ENCODE measurements around the gene ANKRD55. TPM values are rescaled to one million over a fixed set of nuclear protein-coding genes. Genes with fewer than 3 reads are reported as not detected.
"Not testable (repeated sequence)": the region's sequence is repeated elsewhere in the genome, so short reads cannot be mapped to it uniquely, and the experiment has no call there.

Gene ANKRD55
- total RNA-seq, 1 donor from 2014 or later, result not detected

- peaks cover 19% of the 10 kb centered on the region for H3K9me3 Mint-ChIP-seq (ENCODE audit: low read depth)
- no peak for DNase-seq (ENCODE audit: low spot score, unreplicated experiment)
- no peak overlapping the region for H3K4me3 Mint-ChIP-seq (ENCODE audit: low read depth)
- no peak for TF ChIP-seq CTCF (IDR thresholded peaks at IDR 0.05; ENCODE audit: unreplicated experiment)
- peaks cover 10% of the 10 kb centered on the region for H3K4me1 Mint-ChIP-seq (ENCODE audit: low read depth)
- H3K36me3 Mint-ChIP-seq (ENCODE audit: insufficient read depth), result peaks cover 3% of the 10 kb centered on the region
- no peak overlapping the region for H3K27ac Mint-ChIP-seq
- no peaks in the 10 kb centered on the region for H3K27me3 Mint-ChIP-seq
Observed at GRCh38 chr5:56212130-56212879, 20.8 kb downstream of the ANKRD55 start.

GRCh38 chr5:56211298-56211865 is 21.7 kb downstream of the ANKRD55 start:
- peaks cover 12% of the 10 kb centered on the region for H3K9me3 Mint-ChIP-seq (ENCODE audit: low read depth)
- no peak for TF ChIP-seq CTCF (IDR thresholded peaks at IDR 0.05; ENCODE audit: unreplicated experiment)
- DNase-seq (ENCODE audit: low spot score, unreplicated experiment), result no peak
- H3K4me3 Mint-ChIP-seq (ENCODE audit: low read depth), result no peak overlapping the region
- H3K36me3 Mint-ChIP-seq (ENCODE audit: insufficient read depth), result peaks cover under 1% of the 10 kb centered on the region
- H3K27me3 Mint-ChIP-seq, result no peaks in the 10 kb centered on the region
- H3K27ac Mint-ChIP-seq, result peak overlapping the region; percentile 90
- H3K4me1 Mint-ChIP-seq (ENCODE audit: low read depth), result peaks cover 10% of the 10 kb centered on the region

- no peaks in the 10 kb centered on the region for H3K27me3 Mint-ChIP-seq
- peaks cover 10% of the 10 kb centered on the region for H3K4me1 Mint-ChIP-seq (ENCODE audit: low read depth)
- H3K36me3 Mint-ChIP-seq (ENCODE audit: insufficient read depth), result no peaks in the 10 kb centered on the region
- H3K4me3 Mint-ChIP-seq (ENCODE audit: low read depth), result no peak overlapping the region
- DNase-seq (ENCODE audit: low spot score, unreplicated experiment), result no peak
- TF ChIP-seq CTCF (IDR thresholded peaks at IDR 0.05; ENCODE audit: unreplicated experiment), result no peak
- no peak overlapping the region for H3K27ac Mint-ChIP-seq
- peaks cover 5% of the 10 kb centered on the region for H3K9me3 Mint-ChIP-seq (ENCODE audit: low read depth)
Observed at GRCh38 chr5:56208681-56209080, 24.4 kb downstream of the ANKRD55 start.

- DNase-seq (ENCODE audit: low spot score, unreplicated experiment), result no peak
- Mint-ChIP-seq H3K27me3 (no peaks in the 10 kb centered on the region), H3K4me3 (ENCODE audit: low read depth) (no peak overlapping the region), H3K36me3 (ENCODE audit: insufficient read depth) (no peaks in the 10 kb centered on the region), H3K4me1 (ENCODE audit: low read depth) (peaks cover 10% of the 10 kb centered on the region), H3K27ac (no peak overlapping the region), H3K9me3 (ENCODE audit: low read depth) (peaks cover 3% of the 10 kb centered on the region)
- TF ChIP-seq CTCF (IDR thresholded peaks at IDR 0.05; ENCODE audit: unreplicated experiment), result no peak
Observed at GRCh38 chr5:56207537-56207936, 25.6 kb downstream of the ANKRD55 start.

- H3K27me3 Mint-ChIP-seq, result no peaks in the 10 kb centered on the region
- no peak overlapping the region for H3K4me3 Mint-ChIP-seq (ENCODE audit: low read depth)
- TF ChIP-seq CTCF (IDR thresholded peaks at IDR 0.05; ENCODE audit: unreplicated experiment), result no peak
- no peaks in the 10 kb centered on the region for H3K36me3 Mint-ChIP-seq (ENCODE audit: insufficient read depth)
- no peak for DNase-seq (ENCODE audit: low spot score, unreplicated experiment)
- H3K9me3 Mint-ChIP-seq (ENCODE audit: low read depth), result peaks cover 2% of the 10 kb centered on the region
- no peak overlapping the region for H3K27ac Mint-ChIP-seq
- peaks cover 2% of the 10 kb centered on the region for H3K4me1 Mint-ChIP-seq (ENCODE audit: low read depth)
Observed at GRCh38 chr5:56206126-56206910, 26.8 kb downstream of the ANKRD55 start.

- not testable (repeated sequence) for H3K9me3 Mint-ChIP-seq (ENCODE audit: low read depth); H3K4me3 Mint-ChIP-seq (ENCODE audit: low read depth); H3K4me1 Mint-ChIP-seq (ENCODE audit: low read depth); H3K27me3 Mint-ChIP-seq; H3K36me3 Mint-ChIP-seq (ENCODE audit: insufficient read depth); H3K27ac Mint-ChIP-seq; DNase-seq (ENCODE audit: low spot score, unreplicated experiment)
Observed at GRCh38 chr5:56203936-56204335, 29.2 kb downstream of the ANKRD55 start.

Data from progenitor cell of endocrine pancreas (in vitro differentiated cells).